HepG2 (cell line): ENCODE data around the gene IFNLR1. TPM values are rescaled to one million over a fixed set of nuclear protein-coding genes. Genes with fewer than 3 reads are reported as not detected.

Experiments used
- DNMT1 ChIP-seq: sonication (generic); formaldehyde crosslinking; IDR thresholded peaks from 2 replicates; pipeline ENCODE4 v1.5.1; 2020; ENCODE audit warnings: mild to moderate bottlenecking, missing genetic modification reagents
- SMAD3 ChIP-seq: sonication (generic); formaldehyde crosslinking; IDR thresholded peaks from 2 replicates; pipeline ENCODE4 v1.4.0; 2020; ENCODE audit warnings: missing genetic modification reagents
- ZNF160 ChIP-seq: sonication (generic); formaldehyde crosslinking; IDR thresholded peaks from 2 replicates; pipeline ENCODE4 v1.8.0; 2022; ENCODE audit warnings: mild to moderate bottlenecking, inconsistent platforms, missing genetic modification reagents
- ZNF850 ChIP-seq: sonication (generic); formaldehyde crosslinking; conservative IDR thresholded peaks from 2 replicates; pipeline ENCODE4 v1.9.0; 2021; ENCODE audit warnings: mild to moderate bottlenecking, missing genetic modification reagents
- polyA plus RNA-seq, 8 experiments: library from polyadenylated mRNA; depleted of rRNA in 3 of 8; stranded (reverse) in 7 of 8; unstranded in 1 of 8; fragments of >200 nt; fragmentation: Illumina TruSeq in 4 of 8; extraction: Trizol in 4 of 8; gene quantifications; 2 replicates each; pipeline versions ENCODE4 v1.2.1 to v1.2.3, GENCODE V29; 2011 to 2016; ENCODE audit warnings: low read depth in 4 of 8, missing spikeins in 1 of 8, mixed read lengths in 1 of 8; ENCODE audit not compliant: insufficient read depth in 1 of 8
- total RNA-seq, 5 experiments: library from RNA; depleted of rRNA; stranded (reverse); fragments of >200 nt; fragmentation: Illumina TruSeq; extraction: Trizol; gene quantifications; 2 replicates each; pipeline ENCODE4 v1.2.3, GENCODE V29; 2016; ENCODE audit warnings: low read depth in 1 of 5
- TF ChIP-seq, protein P1 (sequence below): sonication (generic); formaldehyde crosslinking; IDR thresholded peaks from 2 replicates; pipeline ENCODE4 v1.4.0; 2020; ENCODE audit warnings: missing genetic modification reagents

IFNLR1 gene
- total and polyA plus RNA-seq, 2 of the 13 experiments (the other 11 are each of a cell fraction or from before 2014, with no cell fraction given) = 3.8 to 8.5 TPM

DNA sequence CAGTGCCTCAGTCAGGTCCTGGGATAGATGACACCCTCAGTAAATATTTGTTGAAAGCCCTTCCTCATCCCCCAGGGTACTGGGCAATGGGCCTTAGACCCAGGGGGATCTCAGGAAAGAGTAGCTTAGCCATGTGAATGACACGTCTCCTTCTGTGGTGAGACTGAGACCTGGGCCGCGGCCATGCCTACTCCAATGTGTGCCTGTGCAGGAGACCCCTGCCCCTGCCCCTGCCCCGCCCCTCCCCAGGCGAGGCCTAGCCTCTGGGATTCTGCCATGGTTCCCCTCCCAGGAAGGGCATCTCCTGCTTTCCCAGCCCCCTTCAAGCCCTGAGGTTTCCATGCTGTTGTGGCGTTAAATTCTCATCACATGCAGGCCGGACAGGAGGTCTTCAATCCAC is 82.2 kb downstream of the IFNLR1 start (continued):
- TF ChIP-seq ZNF160 (CRISPR knock-in tag) (no peak), SMAD3 (CRISPR knock-in tag) (no peak), DNMT1 (no peak), ZNF850 (CRISPR knock-in tag) (no peak)
- TF ChIP-seq, protein P1, sequence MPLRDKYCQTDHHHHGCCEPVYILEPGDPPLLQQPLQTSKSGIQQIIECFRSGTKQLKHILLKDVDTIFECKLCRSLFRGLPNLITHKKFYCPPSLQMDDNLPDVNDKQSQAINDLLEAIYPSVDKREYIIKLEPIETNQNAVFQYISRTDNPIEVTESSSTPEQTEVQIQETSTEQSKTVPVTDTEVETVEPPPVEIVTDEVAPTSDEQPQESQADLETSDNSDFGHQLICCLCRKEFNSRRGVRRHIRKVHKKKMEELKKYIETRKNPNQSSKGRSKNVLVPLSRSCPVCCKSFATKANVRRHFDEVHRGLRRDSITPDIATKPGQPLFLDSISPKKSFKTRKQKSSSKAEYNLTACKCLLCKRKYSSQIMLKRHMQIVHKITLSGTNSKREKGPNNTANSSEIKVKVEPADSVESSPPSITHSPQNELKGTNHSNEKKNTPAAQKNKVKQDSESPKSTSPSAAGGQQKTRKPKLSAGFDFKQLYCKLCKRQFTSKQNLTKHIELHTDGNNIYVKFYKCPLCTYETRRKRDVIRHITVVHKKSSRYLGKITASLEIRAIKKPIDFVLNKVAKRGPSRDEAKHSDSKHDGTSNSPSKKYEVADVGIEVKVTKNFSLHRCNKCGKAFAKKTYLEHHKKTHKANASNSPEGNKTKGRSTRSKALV (CRISPR knock-in tag) = no peak

Other genes starting within 250 kb of the IFNLR1 start
- gene PNRC2, start 227.5 kb downstream of the IFNLR1 start, total RNA-seq (2016; rRNA removed; fragmentation: Illumina TruSeq; extraction: Trizol) = 97.5 and 159 TPM in 2 replicates
- 53.3 and 74.9 TPM in 2 replicates for gene PNRC2, start 227.5 kb downstream of the IFNLR1 start, polyA plus RNA-seq (2011; rRNA removed)
- 156 and 186 TPM in 2 replicates for gene SRSF10, start 207.0 kb downstream of the IFNLR1 start, total RNA-seq (2016; rRNA removed; fragmentation: Illumina TruSeq; extraction: Trizol)
- gene SRSF10, start 207.0 kb downstream of the IFNLR1 start, polyA plus RNA-seq (2011; rRNA removed) = 98.2 and 126 TPM in 2 replicates
- 15.3 and 16.5 TPM in 2 replicates for gene MYOM3, start 75.2 kb downstream of the IFNLR1 start, total RNA-seq (2016; rRNA removed; fragmentation: Illumina TruSeq; extraction: Trizol)
- 5.8 and 7.9 TPM in 2 replicates for gene MYOM3, start 75.2 kb downstream of the IFNLR1 start, polyA plus RNA-seq (2011; rRNA removed)
- 2.1 and 4.4 TPM in 2 replicates for gene IL22RA1, start 44.1 kb downstream of the IFNLR1 start, total RNA-seq (2016; rRNA removed; fragmentation: Illumina TruSeq; extraction: Trizol)
- gene IL22RA1, start 44.1 kb downstream of the IFNLR1 start, polyA plus RNA-seq (2011; rRNA removed) = 10.2 and 13.3 TPM in 2 replicates
- not detected in 2 replicates for gene GRHL3, start 132.1 kb upstream of the IFNLR1 start, total RNA-seq (2016; rRNA removed; fragmentation: Illumina TruSeq; extraction: Trizol)
- gene GRHL3, start 132.1 kb upstream of the IFNLR1 start, polyA plus RNA-seq (2011; rRNA removed) = not detected in 2 replicates
- 3.4 TPM in 2 replicates for gene STPG1, start 226.5 kb upstream of the IFNLR1 start, total RNA-seq (2016; rRNA removed; fragmentation: Illumina TruSeq; extraction: Trizol)
- 4.2 and 4.3 TPM in 2 replicates for gene STPG1, start 226.5 kb upstream of the IFNLR1 start, polyA plus RNA-seq (2011; rRNA removed)
- 5.6 and 5.8 TPM in 2 replicates for gene NIPAL3, start 228.5 kb upstream of the IFNLR1 start, total RNA-seq (2016; rRNA removed; fragmentation: Illumina TruSeq; extraction: Trizol)
- 8.5 and 8.6 TPM in 2 replicates for gene NIPAL3, start 228.5 kb upstream of the IFNLR1 start, polyA plus RNA-seq (2011; rRNA removed)